K562 treated with DMSO at 1 percent for 4 hours (cell line): ENCODE measurements around the gene PARVA. TPM values are rescaled to one million over a fixed set of nuclear protein-coding genes. Genes with fewer than 3 reads are reported as not detected.

Experiments
- total RNA-seq: library from RNA; unstranded; fragments of 300-600 nt; gene quantifications from 2 replicates; pipeline ENCODE4 v1.2.3, GENCODE V29; 2022; ENCODE audit not compliant: insufficient read depth

PARVA gene
- total RNA-seq = not detected in 2 replicates

DNA sequence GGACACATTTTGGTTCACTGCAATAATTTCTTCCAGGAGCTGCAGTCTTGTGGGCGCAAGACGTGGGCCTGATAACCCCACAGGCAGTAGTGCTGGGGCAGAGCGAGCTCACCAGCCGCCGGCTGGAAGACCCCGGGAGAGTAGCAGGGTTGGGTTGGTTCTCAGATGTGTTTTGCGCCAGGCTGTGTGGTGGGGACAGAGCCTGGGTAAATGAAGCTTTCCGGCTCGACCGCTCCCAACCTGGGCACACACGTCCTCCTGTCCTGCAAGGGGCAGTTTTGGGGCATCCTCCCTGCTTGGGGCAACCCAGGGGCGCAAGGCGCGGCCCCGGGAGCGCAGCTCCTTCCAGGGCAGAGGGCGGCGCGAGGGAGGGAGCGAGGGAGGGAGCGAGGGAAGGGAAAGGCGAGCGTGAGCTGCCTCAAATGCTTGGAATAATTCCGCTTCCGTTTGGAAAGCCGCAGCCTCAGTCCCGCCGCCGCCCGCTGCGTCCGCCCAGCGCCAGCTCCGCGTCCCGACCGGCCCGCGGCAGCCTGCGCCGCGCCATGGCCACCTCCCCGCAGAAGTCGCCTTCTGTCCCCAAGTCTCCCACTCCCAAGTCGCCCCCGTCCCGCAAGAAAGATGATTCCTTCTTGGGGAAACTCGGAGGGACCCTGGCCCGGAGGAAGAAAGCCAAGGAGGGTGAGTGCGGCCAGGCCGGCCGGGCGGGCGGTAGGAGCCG lies at the start of gene PARVA:
TSS of gene PARVA (plus strand) at position 466 of the 718 bp plus-strand sequence. CDS start at position 543, 77 bp downstream.

